ENCODE results near the gene FSTL5.

GRCh38 chr4:161359491-161359890 lies 804.3 kb downstream of the FSTL5 start:
- TF ChIP-seq CTCF (IDR thresholded peaks at IDR 0.05; ENCODE audit: borderline replicate concordance, extremely low read depth, low read length, poor library complexity, severe bottlenecking) (no peak), EZH2 (IDR thresholded peaks at IDR 0.05; ENCODE audit: borderline replicate concordance, low read depth, low read length, severe bottlenecking) (no peak)

Data from DND-41 (cell line).